GM23248 (cell line): ENCODE results near the gene AHRR.

ENCODE experiments used
- EZH2 ChIP-seq: fragments of 200-600 bp; sonication (generic); IDR thresholded peaks from 2 replicates; pipeline ENCODE4 v1.6.1; 2018; ENCODE audit warnings: antibody characterized with exemption, mild to moderate bottlenecking; ENCODE audit not compliant: insufficient read depth, poor library complexity, severe bottlenecking
- EZH2phosphoT487 ChIP-seq: fragments of 200-600 bp; sonication (generic); IDR thresholded peaks from 2 replicates; pipeline ENCODE4 v1.6.1; 2018; ENCODE audit warnings: antibody characterized with exemption, moderate library complexity, mild to moderate bottlenecking, low read depth; ENCODE audit not compliant: insufficient read depth

GRCh38 chr5:453725-454481 lies 132.4 kb downstream of the AHRR start:
- no peak for TF ChIP-seq EZH2phosphoT487
- TF ChIP-seq EZH2, result no peak
